ENCODE results near the gene H1-8. TPM values are rescaled to one million over a fixed set of nuclear protein-coding genes. Genes with fewer than 3 reads are reported as not detected.

Gene H1-8
- total RNA-seq, 2 donors from 2014 or later: not detected

GRCh38 chr3:129593595-129594339 lies 50.8 kb downstream of the H1-8 start:
- Mint-ChIP-seq H3K4me1 (peaks cover 33% of the 10 kb centered on the region), H3K27me3 (no peaks in the 10 kb centered on the region), H3K4me3 (peak overlapping the region; percentile 91), H3K36me3 (ENCODE audit: low read depth) (peaks cover 2% of the 10 kb centered on the region), H3K27ac (peak overlapping the region; percentile 92)
- H3K9me3 ChIP-seq (ENCODE audit: control insufficient read depth, low read length, poor library complexity, severe bottlenecking): no peaks in the 10 kb centered on the region
- DNase-seq: no peak
- ATAC-seq: peak; percentile 75

GRCh38 chr3:129594409-129594808 lies 51.4 kb downstream of the H1-8 start:
- no peak for ATAC-seq
- H3K27me3 Mint-ChIP-seq: no peaks in the 10 kb centered on the region
- peak overlapping the region; percentile 91 for H3K4me3 Mint-ChIP-seq
- peaks cover 35% of the 10 kb centered on the region for H3K4me1 Mint-ChIP-seq
- H3K9me3 ChIP-seq (ENCODE audit: control insufficient read depth, low read length, poor library complexity, severe bottlenecking): no peaks in the 10 kb centered on the region
- peaks cover 2% of the 10 kb centered on the region for H3K36me3 Mint-ChIP-seq (ENCODE audit: low read depth)
- no peak for DNase-seq
- H3K27ac Mint-ChIP-seq: peak overlapping the region; percentile 92

- no peak for DNase-seq
- H3K27ac Mint-ChIP-seq: no peak overlapping the region
- peaks cover 2% of the 10 kb centered on the region for H3K36me3 Mint-ChIP-seq (ENCODE audit: low read depth)
- ATAC-seq: no peak
- H3K4me3 Mint-ChIP-seq: no peak overlapping the region
- H3K4me1 Mint-ChIP-seq: peaks cover 37% of the 10 kb centered on the region
- no peaks in the 10 kb centered on the region for H3K9me3 ChIP-seq (ENCODE audit: control insufficient read depth, low read length, poor library complexity, severe bottlenecking)
- no peaks in the 10 kb centered on the region for H3K27me3 Mint-ChIP-seq
Observed at GRCh38 chr3:129594907-129595390, 52.0 kb downstream of the H1-8 start.

- DNase-seq (no peak), ATAC-seq (no peak)
- no peaks in the 10 kb centered on the region for H3K9me3 ChIP-seq (ENCODE audit: control insufficient read depth, low read length, poor library complexity, severe bottlenecking)
- H3K4me3 Mint-ChIP-seq: no peak overlapping the region
- peaks cover 2% of the 10 kb centered on the region for H3K36me3 Mint-ChIP-seq (ENCODE audit: low read depth)
- H3K4me1 Mint-ChIP-seq: peaks cover 39% of the 10 kb centered on the region
- H3K27ac Mint-ChIP-seq: no peak overlapping the region
- H3K27me3 Mint-ChIP-seq: no peaks in the 10 kb centered on the region
Observed at GRCh38 chr3:129595544-129596193, 52.7 kb downstream of the H1-8 start.

- no peak overlapping the region for H3K4me3 Mint-ChIP-seq
- H3K27me3 Mint-ChIP-seq: no peaks in the 10 kb centered on the region
- ATAC-seq (no peak), DNase-seq (no peak)
- H3K9me3 ChIP-seq (ENCODE audit: control insufficient read depth, low read length, poor library complexity, severe bottlenecking): no peaks in the 10 kb centered on the region
- peaks cover 40% of the 10 kb centered on the region for H3K4me1 Mint-ChIP-seq
- no peak overlapping the region for H3K27ac Mint-ChIP-seq
- H3K36me3 Mint-ChIP-seq (ENCODE audit: low read depth): peaks cover 2% of the 10 kb centered on the region
Observed at GRCh38 chr3:129596194-129597086, 53.5 kb downstream of the H1-8 start.

- Mint-ChIP-seq H3K27ac (no peak overlapping the region), H3K4me1 (peaks cover 41% of the 10 kb centered on the region), H3K4me3 (no peak overlapping the region), H3K36me3 (ENCODE audit: low read depth) (peaks cover 2% of the 10 kb centered on the region), H3K27me3 (no peaks in the 10 kb centered on the region)
- ATAC-seq (no peak), DNase-seq (no peak)
- no peaks in the 10 kb centered on the region for H3K9me3 ChIP-seq (ENCODE audit: control insufficient read depth, low read length, poor library complexity, severe bottlenecking)
Observed at GRCh38 chr3:129597087-129597999, 54.4 kb downstream of the H1-8 start.

- peaks cover 41% of the 10 kb centered on the region for H3K4me1 Mint-ChIP-seq
- H3K27ac Mint-ChIP-seq: peak overlapping the region; percentile 57
- DNase-seq (no peak), ATAC-seq (no peak)
- no peaks in the 10 kb centered on the region for H3K9me3 ChIP-seq (ENCODE audit: control insufficient read depth, low read length, poor library complexity, severe bottlenecking)
- peaks cover 2% of the 10 kb centered on the region for H3K36me3 Mint-ChIP-seq (ENCODE audit: low read depth)
- H3K27me3 Mint-ChIP-seq: no peaks in the 10 kb centered on the region
- no peak overlapping the region for H3K4me3 Mint-ChIP-seq
Observed at GRCh38 chr3:129598000-129598381, 55.0 kb downstream of the H1-8 start.

- DNase-seq (no peak), ATAC-seq (no peak)
- Mint-ChIP-seq H3K36me3 (ENCODE audit: low read depth) (peaks cover 2% of the 10 kb centered on the region), H3K4me3 (no peak overlapping the region), H3K4me1 (peaks cover 37% of the 10 kb centered on the region), H3K27ac (peak overlapping the region; percentile 57), H3K27me3 (no peaks in the 10 kb centered on the region)
- no peaks in the 10 kb centered on the region for H3K9me3 ChIP-seq (ENCODE audit: control insufficient read depth, low read length, poor library complexity, severe bottlenecking)
Observed at GRCh38 chr3:129598484-129598883, 55.5 kb downstream of the H1-8 start.

- peaks cover 33% of the 10 kb centered on the region for H3K4me1 Mint-ChIP-seq
- no peaks in the 10 kb centered on the region for H3K9me3 ChIP-seq (ENCODE audit: control insufficient read depth, low read length, poor library complexity, severe bottlenecking)
- DNase-seq (no peak), ATAC-seq (no peak)
- no peak overlapping the region for H3K27ac Mint-ChIP-seq
- no peaks in the 10 kb centered on the region for H3K36me3 Mint-ChIP-seq (ENCODE audit: low read depth)
- H3K27me3 Mint-ChIP-seq: no peaks in the 10 kb centered on the region
- no peak overlapping the region for H3K4me3 Mint-ChIP-seq
Observed at GRCh38 chr3:129599073-129599472, 56.1 kb downstream of the H1-8 start.

GRCh38 chr3:129599607-129600006 lies 56.6 kb downstream of the H1-8 start:
- Mint-ChIP-seq H3K27ac (peak overlapping the region; percentile 83), H3K36me3 (ENCODE audit: low read depth) (no peaks in the 10 kb centered on the region), H3K4me1 (peaks cover 36% of the 10 kb centered on the region), H3K4me3 (no peak overlapping the region), H3K27me3 (no peaks in the 10 kb centered on the region)
- no peak for DNase-seq
- peak; percentile 46 for ATAC-seq
- no peaks in the 10 kb centered on the region for H3K9me3 ChIP-seq (ENCODE audit: control insufficient read depth, low read length, poor library complexity, severe bottlenecking)

- ATAC-seq: no peak
- Mint-ChIP-seq H3K4me3 (no peak overlapping the region), H3K36me3 (ENCODE audit: low read depth) (no peaks in the 10 kb centered on the region), H3K27me3 (no peaks in the 10 kb centered on the region), H3K4me1 (peaks cover 35% of the 10 kb centered on the region), H3K27ac (peak overlapping the region; percentile 83)
- H3K9me3 ChIP-seq (ENCODE audit: control insufficient read depth, low read length, poor library complexity, severe bottlenecking): no peaks in the 10 kb centered on the region
- no peak for DNase-seq
Observed at GRCh38 chr3:129600348-129600747, 57.4 kb downstream of the H1-8 start.

Measured in T-helper 17 cell (primary cell).